Muscle of leg (tissue), 11 donors: ENCODE measurements around the gene DNLZ. TPM values are rescaled to one million over a fixed set of nuclear protein-coding genes. Genes with fewer than 3 reads are reported as not detected.

Source experiments
- DNase-seq: peaks from one replicate; pipeline ENCODE4 v3.0.0; 2013
- H3K27ac ChIP-seq: one replicate; pipeline ENCODE4 v1.5.1; 2013; ENCODE audit warnings: mild to moderate bottlenecking, low read length, control low read depth
- H3K27me3 ChIP-seq: one replicate; pipeline ENCODE4 v1.6.1; 2013; ENCODE audit warnings: low read length; ENCODE audit not compliant: control insufficient read depth, insufficient read depth
- H3K36me3 ChIP-seq: one replicate; pipeline ENCODE4 v1.6.1; 2013; ENCODE audit warnings: low read length; ENCODE audit not compliant: control insufficient read depth, insufficient read depth
- H3K4me1 ChIP-seq: one replicate; pipeline ENCODE4 v1.6.1; 2013; ENCODE audit warnings: low read length; ENCODE audit not compliant: control insufficient read depth, insufficient read depth
- H3K4me3 ChIP-seq: one replicate; pipeline ENCODE4 v1.5.1; 2013; ENCODE audit warnings: low read length, control low read depth
- H3K9me3 ChIP-seq: replicated peaks from 2 replicates; pipeline ENCODE4 v1.6.1; 2013; ENCODE audit warnings: low read depth, low read length; ENCODE audit not compliant: control insufficient read depth
- WGBS: methylation state at CpG from one replicate; pipeline ENCODE4 v1.1.5; 2013; ENCODE audit warnings: missing lambda C conversion rate; ENCODE audit not compliant: insufficient coverage; 5-methylcytosine and 5-hydroxymethylcytosine counted together
- polyA plus RNA-seq, 8 donors: library from polyadenylated mRNA; unstranded; fragments of 120-200 nt; gene quantifications; one replicate each; pipeline versions ENCODE4 v1.2.1 to v1.2.3, GENCODE V29; 2013; ENCODE audit warnings: inconsistent platforms in 1 of 8, low replicate concordance in 1 of 8; ENCODE audit not compliant: insufficient read length in 8 of 8, insufficient read depth in 1 of 8
- total RNA-seq: library from RNA; stranded (reverse); fragments of 120-200 nt; gene quantifications from one replicate; pipeline ENCODE4 v1.2.4, GENCODE V29; 2013

DNLZ gene
- total and polyA plus RNA-seq, 9 donors = 8.1 to 31.5 (median 10.4) TPM

DNA sequence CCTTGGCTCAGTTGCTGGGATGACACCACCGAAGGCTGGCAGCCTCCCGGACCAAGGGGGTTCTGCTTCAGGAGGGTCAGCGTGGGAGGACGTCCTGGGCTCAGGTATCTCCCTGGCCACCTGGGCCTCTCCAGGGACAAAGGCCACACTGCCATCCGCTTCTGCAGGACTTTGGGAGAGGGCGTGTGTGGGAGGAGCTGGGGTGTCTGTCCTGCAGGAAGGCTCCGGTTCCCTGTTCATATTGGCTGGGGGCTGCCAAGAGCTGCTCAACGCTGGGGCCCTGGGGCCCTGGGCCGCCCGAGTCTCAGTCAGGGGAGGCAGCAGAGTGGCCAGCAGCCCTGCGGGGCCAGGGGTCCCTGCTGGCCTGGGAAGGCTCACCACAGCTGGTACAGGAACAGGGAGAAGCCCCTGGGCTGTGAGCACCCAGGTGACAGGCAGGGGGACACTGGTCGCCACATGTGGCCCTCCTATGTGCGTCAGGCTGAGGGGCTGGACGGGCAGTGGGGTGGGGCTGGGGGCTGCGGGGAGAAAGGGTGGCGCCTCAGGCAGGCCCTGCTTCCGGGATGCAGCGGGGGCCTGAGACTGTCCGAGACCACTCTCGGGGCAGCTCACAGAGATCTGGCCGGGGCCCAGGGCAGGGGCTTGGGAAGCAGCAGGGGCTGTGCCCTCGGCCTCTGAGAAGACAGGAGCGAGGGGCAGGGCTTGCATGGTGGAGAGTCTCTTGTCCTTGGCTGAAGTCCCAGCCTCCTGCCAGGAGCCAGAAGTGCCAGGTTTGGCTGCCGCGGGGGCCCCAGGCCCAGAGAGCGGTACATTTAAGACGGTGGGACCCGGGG, 14.8 kb upstream of the DNLZ start:
- no peaks in the 10 kb centered on the region for H3K9me3 ChIP-seq
- H3K4me1 ChIP-seq = peaks cover 5% of the 10 kb centered on the region
- DNase-seq = no peak
- no peak overlapping the region for H3K27ac ChIP-seq
- WGBS = 82% methylated on average over 21 of the region's 28 CpGs
- H3K4me3 ChIP-seq = no peak overlapping the region
- no peaks in the 10 kb centered on the region for H3K27me3 ChIP-seq
- H3K36me3 ChIP-seq = peaks cover 55% of the 10 kb centered on the region

DNA sequence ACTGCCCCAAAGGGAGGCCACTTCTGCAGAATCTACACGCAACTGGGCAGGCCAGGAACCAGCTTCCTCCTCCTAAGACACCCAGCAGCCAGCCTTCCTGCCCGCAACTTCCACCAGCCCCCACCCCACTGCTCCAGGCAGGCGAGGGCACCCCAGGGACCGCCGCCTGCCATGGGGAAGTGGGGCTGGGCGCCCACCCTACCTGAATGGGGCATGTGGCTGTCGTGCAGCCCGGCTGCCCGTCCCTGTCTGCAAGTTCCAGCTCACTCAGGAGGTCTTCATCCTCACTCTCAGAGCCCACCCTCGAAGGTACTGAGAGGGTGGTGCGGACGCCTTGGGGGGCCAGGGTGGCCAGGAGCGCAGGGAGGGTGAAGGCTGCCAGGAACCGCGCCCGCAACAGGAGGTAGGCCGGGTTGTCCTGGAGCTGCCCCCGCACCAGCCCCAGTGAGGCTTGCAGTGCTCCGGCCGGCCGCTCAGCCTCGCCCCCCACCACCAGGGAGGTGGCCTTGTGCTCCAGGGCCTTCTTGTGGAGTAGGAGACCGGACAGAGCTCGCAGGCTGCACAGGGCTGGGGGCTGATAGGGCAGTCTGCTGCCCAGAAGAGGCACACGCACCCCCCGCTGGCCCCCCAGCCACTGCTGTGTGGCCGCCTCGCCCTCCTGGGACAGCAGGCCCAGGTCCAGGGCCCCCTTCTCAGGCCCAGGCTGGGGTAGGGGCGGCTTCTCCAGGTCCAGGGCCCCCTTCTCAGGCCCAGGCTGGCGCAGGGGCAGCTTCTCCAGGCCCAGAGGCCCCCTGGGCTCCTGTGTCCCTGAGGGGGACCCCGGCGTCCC, 14.0 kb upstream of the DNLZ start:
- Histone ChIP-seq H3K4me1 (peaks cover 13% of the 10 kb centered on the region), H3K4me3 (no peak overlapping the region), H3K27me3 (no peaks in the 10 kb centered on the region), H3K9me3 (no peaks in the 10 kb centered on the region), H3K27ac (no peak overlapping the region), H3K36me3 (peaks cover 47% of the 10 kb centered on the region)
- peak; percentile 31 for DNase-seq
- WGBS = 88% methylated on average over 32 of the region's 32 CpGs

DNA sequence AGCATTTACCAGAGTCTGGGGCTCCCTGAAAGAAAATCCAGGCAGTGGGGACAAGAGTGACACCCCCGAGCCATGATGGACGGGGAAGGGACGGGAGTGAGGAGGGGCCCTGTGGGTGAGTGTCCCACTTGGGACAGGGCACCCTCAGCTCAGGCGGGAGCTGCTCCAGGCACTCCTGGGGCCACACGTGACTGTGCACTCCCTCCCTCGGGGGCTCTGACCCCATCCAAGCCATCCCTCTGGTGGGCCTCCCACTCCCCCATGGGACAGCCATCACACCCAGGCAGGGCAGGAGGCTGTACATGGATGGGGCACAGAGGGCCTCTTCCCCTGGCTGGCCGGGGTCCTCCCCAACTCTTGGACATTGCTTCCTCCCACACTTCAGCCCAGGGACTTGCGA, 12.9 kb upstream of the DNLZ start:
- no peak for DNase-seq
- WGBS = 100% methylated on average over 1 of the region's 8 CpGs
- Histone ChIP-seq H3K36me3 (peaks cover 36% of the 10 kb centered on the region), H3K4me3 (no peak overlapping the region), H3K27ac (no peak overlapping the region), H3K9me3 (no peaks in the 10 kb centered on the region), H3K27me3 (no peaks in the 10 kb centered on the region), H3K4me1 (peaks cover 19% of the 10 kb centered on the region)

DNA sequence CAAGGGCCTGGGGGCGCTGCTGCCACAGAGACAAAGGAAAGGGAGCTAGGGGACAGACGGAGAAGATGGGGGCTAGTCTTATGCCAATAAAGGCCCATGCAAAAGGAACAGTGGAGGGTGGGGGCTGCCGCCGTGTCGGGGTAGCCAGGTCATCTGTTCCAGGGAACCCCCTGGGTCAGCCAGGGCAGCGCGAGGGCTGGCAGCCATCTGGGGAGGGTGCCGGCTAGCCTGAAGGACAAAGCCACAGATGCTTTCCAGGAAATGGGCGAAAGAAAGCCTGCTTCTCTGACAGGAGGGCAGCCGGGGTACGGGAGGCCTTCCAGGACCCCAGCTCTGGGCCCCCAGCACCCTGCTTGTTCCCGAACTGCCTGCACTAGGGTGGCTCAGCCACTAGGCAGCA, 11.6 kb upstream of the DNLZ start:
- Histone ChIP-seq H3K9me3 (no peaks in the 10 kb centered on the region), H3K4me3 (no peak overlapping the region), H3K36me3 (peaks cover 23% of the 10 kb centered on the region), H3K27ac (no peak overlapping the region), H3K4me1 (peaks cover 19% of the 10 kb centered on the region), H3K27me3 (no peaks in the 10 kb centered on the region)
- DNase-seq = no peak
- WGBS = 94% methylated on average over 12 of the region's 12 CpGs

DNA sequence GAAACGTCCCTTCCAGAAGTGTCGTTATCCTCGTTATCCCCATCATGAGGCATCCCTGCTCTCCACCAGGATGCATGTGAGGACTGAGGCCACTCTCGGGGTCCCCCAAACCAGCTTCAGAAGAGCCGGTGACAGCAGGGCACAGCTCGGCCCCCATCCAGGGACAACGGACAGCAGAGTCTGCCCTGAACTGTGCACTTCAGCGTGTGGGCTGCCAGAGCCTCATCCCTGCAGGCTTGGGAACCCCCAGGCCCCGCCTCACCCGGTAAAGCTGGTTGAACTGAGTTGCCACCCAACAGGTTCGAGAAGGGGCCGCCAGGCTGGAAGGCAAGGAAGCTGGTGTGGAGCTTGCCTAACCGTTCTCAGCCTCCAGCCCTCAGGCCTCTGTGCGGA, 10.6 kb upstream of the DNLZ start:
- Histone ChIP-seq H3K27me3 (no peaks in the 10 kb centered on the region), H3K27ac (no peak overlapping the region), H3K4me1 (peaks cover 19% of the 10 kb centered on the region), H3K9me3 (no peaks in the 10 kb centered on the region), H3K4me3 (no peak overlapping the region), H3K36me3 (peaks cover 14% of the 10 kb centered on the region)
- DNase-seq = no peak
- WGBS = 78% methylated on average over 14 of the region's 14 CpGs

DNA sequence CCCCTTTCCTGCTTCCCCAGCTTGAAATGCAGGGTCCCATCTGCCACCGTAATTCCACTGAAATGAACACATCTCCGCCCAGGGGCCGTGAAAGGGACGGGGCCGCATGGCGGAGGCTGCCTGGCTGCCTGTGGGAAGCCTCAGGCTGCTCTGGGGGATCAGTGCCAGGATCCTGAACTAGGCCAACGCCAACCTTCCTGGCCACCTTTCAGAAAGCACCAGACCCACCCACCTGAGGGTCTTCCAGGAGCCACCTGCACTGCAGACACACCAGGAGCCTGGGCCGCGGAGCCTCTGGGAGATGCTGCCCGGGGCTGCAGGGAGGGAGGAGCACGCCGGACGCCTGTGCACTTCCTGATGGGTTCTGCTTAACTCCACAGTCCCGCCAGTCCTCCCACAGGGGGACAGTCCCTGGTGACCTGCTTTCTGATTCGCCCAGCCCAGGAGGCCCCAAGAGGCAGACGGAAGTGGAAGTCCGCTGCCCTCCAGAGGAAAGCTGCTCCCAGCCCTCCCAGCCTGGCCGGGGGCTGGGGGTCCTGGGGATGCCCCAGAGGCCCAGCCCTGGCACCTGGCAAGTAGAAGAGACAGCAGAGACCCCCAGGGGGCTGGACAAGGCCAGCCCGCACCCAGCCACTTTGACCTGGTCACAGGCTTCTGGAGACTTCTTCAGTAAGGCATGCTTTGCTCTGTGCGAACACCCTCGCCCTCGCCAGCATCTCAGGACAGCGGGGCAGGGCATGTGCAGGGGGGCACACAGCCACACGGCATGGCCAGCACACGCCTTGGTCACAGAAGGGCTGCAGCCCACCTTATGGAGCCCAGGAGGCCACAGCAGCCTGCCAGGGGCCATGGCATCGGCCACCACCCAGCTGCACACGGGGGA, 10.0 kb upstream of the DNLZ start, which contains the start of gene CARD9:
CARD9 (minus strand) TSS at position 370 of the 883 bp plus-strand sequence. CDS start 1,591 bp downstream, outside the sequence.
- Histone ChIP-seq H3K4me3 (peak within 1 kb of the TSS; percentile 21), H3K9me3 (no peaks in the 10 kb centered on the region), H3K36me3 (peaks cover 10% of the 10 kb centered on the region), H3K27me3 (no peaks in the 10 kb centered on the region), H3K27ac (no peak within 1 kb of the TSS), H3K4me1 (peaks cover 19% of the 10 kb centered on the region)
- 60% methylated on average over 19 of the region's 27 CpGs for WGBS
- peak; percentile 57 for DNase-seq

DNA sequence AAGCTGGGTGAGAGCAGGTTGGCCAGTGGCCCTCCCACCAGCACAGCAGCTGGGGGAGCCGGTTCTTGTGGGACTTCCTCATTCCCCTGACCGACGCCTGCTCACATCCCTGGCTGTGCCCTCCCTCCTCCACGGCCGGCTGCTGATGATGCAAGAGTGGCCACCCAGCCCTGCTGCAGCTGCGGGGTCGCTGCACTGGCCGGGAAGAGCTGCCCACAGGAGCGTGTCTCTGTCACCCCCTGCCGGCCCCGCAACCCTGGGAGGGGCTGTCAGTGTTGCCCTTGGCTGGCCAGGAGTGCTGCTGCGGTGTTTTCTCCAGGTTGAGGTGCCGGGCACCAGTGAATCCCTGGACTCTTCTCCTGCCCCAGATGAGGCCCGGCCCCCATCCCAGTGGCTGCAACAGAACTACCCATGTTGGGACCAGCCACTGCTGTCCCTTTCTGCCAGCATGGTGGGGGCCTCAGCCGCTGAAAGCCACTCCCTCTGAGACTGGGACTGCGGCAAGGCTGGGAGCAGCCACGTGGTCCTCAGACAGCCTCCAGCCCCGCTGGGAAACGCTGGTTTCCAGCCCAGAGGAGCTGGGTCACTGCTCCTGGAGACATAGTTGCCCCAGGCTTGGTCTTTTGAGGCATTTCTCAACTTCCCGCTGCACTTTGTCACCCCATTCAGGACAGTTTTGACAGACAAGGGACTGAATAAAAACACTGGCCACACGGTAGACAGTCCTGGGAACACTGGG, 9.2 kb upstream of the DNLZ start:
- Histone ChIP-seq H3K9me3 (no peaks in the 10 kb centered on the region), H3K27me3 (no peaks in the 10 kb centered on the region), H3K4me3 (peak overlapping the region; percentile 21), H3K4me1 (peaks cover 19% of the 10 kb centered on the region), H3K36me3 (peaks cover 4% of the 10 kb centered on the region), H3K27ac (no peak overlapping the region)
- peak; percentile 74 for DNase-seq
- WGBS = 21% methylated on average over 21 of the region's 21 CpGs

DNA sequence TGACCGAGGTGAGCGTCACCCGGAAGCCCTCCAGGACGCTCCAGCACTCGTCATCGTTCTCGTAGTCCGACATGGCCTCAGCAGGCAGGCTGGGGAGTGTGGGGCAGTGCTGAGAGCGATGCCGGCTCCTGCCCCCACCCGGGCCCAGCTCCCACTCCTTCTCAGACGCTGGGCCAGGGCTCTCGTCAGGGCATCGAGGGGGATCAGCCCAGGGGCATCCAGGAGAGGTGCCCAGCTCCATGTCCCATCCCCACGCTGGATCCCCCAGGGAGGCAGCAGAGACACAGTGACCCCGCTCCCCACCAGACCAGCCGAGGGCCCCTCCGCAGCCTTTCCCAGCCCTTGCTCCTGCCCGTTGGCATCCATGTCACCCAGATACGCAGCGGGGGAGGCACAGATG, 8.5 kb upstream of the DNLZ start:
- no peak overlapping the region for H3K27ac ChIP-seq
- no peaks in the 10 kb centered on the region for H3K27me3 ChIP-seq
- H3K4me1 ChIP-seq = peaks cover 19% of the 10 kb centered on the region
- peaks cover under 1% of the 10 kb centered on the region for H3K36me3 ChIP-seq
- no peak overlapping the region for H3K4me3 ChIP-seq
- no peak for DNase-seq
- 85% methylated on average over 17 of the region's 21 CpGs for WGBS
- H3K9me3 ChIP-seq = no peaks in the 10 kb centered on the region

DNA sequence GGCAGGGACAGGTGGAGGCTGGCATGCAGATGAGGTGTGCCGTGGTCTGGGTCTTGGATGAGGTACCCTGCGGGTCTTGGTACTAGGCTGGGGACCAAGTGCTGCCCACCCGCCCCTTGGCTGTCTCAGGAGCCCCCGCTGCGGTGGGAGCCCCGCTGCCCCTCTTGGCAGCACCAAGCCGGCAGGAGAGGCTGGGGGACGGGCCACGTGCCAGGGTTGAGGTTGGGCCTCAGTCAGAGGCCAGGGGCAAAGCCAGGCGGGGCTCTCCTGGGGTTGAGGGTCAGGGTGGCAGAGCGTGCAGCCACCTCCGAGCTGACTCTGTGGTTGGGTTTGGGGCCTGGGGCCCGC, 8.0 kb upstream of the DNLZ start:
- Histone ChIP-seq H3K27me3 (no peaks in the 10 kb centered on the region), H3K9me3 (no peaks in the 10 kb centered on the region), H3K4me1 (peaks cover 19% of the 10 kb centered on the region), H3K27ac (no peak overlapping the region), H3K4me3 (no peak overlapping the region), H3K36me3 (no peaks in the 10 kb centered on the region)
- WGBS = 87% methylated on average over 13 of the region's 13 CpGs
- no peak for DNase-seq
